HepG2 (cell line): Measurements from ENCODE around the gene TSC22D4. TPM values are rescaled to one million over a fixed set of nuclear protein-coding genes. Genes with fewer than 3 reads are reported as not detected.
A peak's percentile ranks its signal among the peaks of the same experiment; 100 is the strongest.

ENCODE experiments used
- BCL6 ChIP-seq: IDR thresholded peaks from 2 replicates; pipeline ENCODE4 v1.6.1; 2016; ENCODE audit warnings: missing genetic modification reagents, missing compliant biosample characterization
- BRF2 ChIP-seq: sonication (generic); formaldehyde crosslinking; IDR thresholded peaks from 2 replicates; pipeline ENCODE4 v1.8.1; 2022; ENCODE audit warnings: mild to moderate bottlenecking, missing genetic modification reagents
- CREB1 ChIP-seq, 2 experiments: fragments of 450-650 bp in 1 of 2; IDR thresholded peaks; 2 replicates each; pipeline ENCODE4 v1.6.1; 2016 to 2017; ENCODE audit warnings: control low read depth in 1 of 2, mild to moderate bottlenecking in 1 of 2, missing compliant biosample characterization in 1 of 2, missing genetic modification characterization in 1 of 2
- ELF3 ChIP-seq: IDR thresholded peaks from 2 replicates; pipeline ENCODE4 v1.6.1; 2016; ENCODE audit warnings: missing genetic modification reagents, missing compliant biosample characterization
- ERF ChIP-seq: IDR thresholded peaks from 2 replicates; pipeline ENCODE4 v1.6.1; 2018; ENCODE audit warnings: missing biosample characterization, missing genetic modification reagents
- HMGXB3 ChIP-seq: sonication (generic); formaldehyde crosslinking; IDR thresholded peaks from 2 replicates; pipeline ENCODE4 v1.4.0; 2020; ENCODE audit warnings: missing genetic modification reagents, borderline replicate concordance
- NFAT5 ChIP-seq: sonication (generic); formaldehyde crosslinking; IDR thresholded peaks from 2 replicates; pipeline ENCODE4 v1.4.0; 2020; ENCODE audit warnings: missing genetic modification reagents
- NR2F6 ChIP-seq, 2 experiments: IDR thresholded peaks; 2 replicates each; pipeline ENCODE4 v1.6.1; 2016; ENCODE audit warnings: antibody characterized with exemption in 1 of 2, mild to moderate bottlenecking in 1 of 2
- USF2 ChIP-seq, 2 experiments: sonication (generic) in 1 of 2; formaldehyde crosslinking in 1 of 2; IDR thresholded peaks; 2 replicates each; pipeline versions ENCODE4 v1.5.1 to v1.6.1; 2011 to 2020; ENCODE audit warnings: borderline replicate concordance in 1 of 2, low read depth in 1 of 2, low read length in 1 of 2, mild to moderate bottlenecking in 1 of 2, missing genetic modification reagents in 1 of 2, moderate library complexity in 1 of 2
- ZNF44 ChIP-seq: sonication (generic); formaldehyde crosslinking; IDR thresholded peaks from 2 replicates; pipeline ENCODE4 v1.5.1; 2020; ENCODE audit warnings: mild to moderate bottlenecking, missing genetic modification reagents
- ZNF530 ChIP-seq: sonication (generic); formaldehyde crosslinking; IDR thresholded peaks from 2 replicates; pipeline ENCODE4 v1.5.0; 2020; ENCODE audit warnings: low read depth, mild to moderate bottlenecking, missing genetic modification reagents
- ZNF639 ChIP-seq: conservative IDR thresholded peaks from 2 replicates; pipeline ENCODE4 v1.6.1; 2018; ENCODE audit warnings: missing genetic modification reagents
- polyA plus RNA-seq, 8 experiments: library from polyadenylated mRNA; depleted of rRNA in 3 of 8; stranded (reverse) in 7 of 8; unstranded in 1 of 8; fragments of >200 nt; fragmentation: Illumina TruSeq in 4 of 8; extraction: Trizol in 4 of 8; gene quantifications; 2 replicates each; pipeline versions ENCODE4 v1.2.1 to v1.2.3, GENCODE V29; 2011 to 2016; ENCODE audit warnings: low read depth in 4 of 8, missing spikeins in 1 of 8, mixed read lengths in 1 of 8; ENCODE audit not compliant: insufficient read depth in 1 of 8
- total RNA-seq, 5 experiments: library from RNA; depleted of rRNA; stranded (reverse); fragments of >200 nt; fragmentation: Illumina TruSeq; extraction: Trizol; gene quantifications; 2 replicates each; pipeline ENCODE4 v1.2.3, GENCODE V29; 2016; ENCODE audit warnings: low read depth in 1 of 5

Gene TSC22D4
- total and polyA plus RNA-seq, 2 of the 13 experiments (the other 11 are each of a cell fraction or from before 2014, with no cell fraction given) = 7.7 to 8.7 TPM

- peak; percentile 88 for TF ChIP-seq NFAT5 (CRISPR knock-in tag)
- peak; percentile 23; the same call in 1 of the 2 replicates for TF ChIP-seq HMGXB3 (CRISPR knock-in tag)
- TF ChIP-seq NR2F6 (IDR thresholded peaks at IDR 0.05) = no peak
- TF ChIP-seq NR2F6 (CRISPR knock-in tag; IDR thresholded peaks at IDR 0.05) = peak; percentile 61; the same call in 1 of the 2 replicates
- no peak for TF ChIP-seq ZNF530 (CRISPR knock-in tag)
- peak; percentile 76 for TF ChIP-seq ELF3 (CRISPR knock-in tag)
- TF ChIP-seq CREB1 (IDR thresholded peaks at IDR 0.05) = peak; percentile 51
- TF ChIP-seq CREB1 (CRISPR knock-in tag; IDR thresholded peaks at IDR 0.05) = peak; percentile 84
- peak; percentile 86; the same call in 1 of the 2 replicates for TF ChIP-seq ZNF639 (CRISPR knock-in tag)
- TF ChIP-seq BRF2 (CRISPR knock-in tag) = peak; percentile 27; the same call in 1 of the 2 replicates
- TF ChIP-seq ZNF44 = no peak; the same call in 1 of the 2 replicates
- no peak for TF ChIP-seq USF2 (IDR thresholded peaks at IDR 0.05; ENCODE audit: low read depth, low read length)
- TF ChIP-seq USF2 (CRISPR knock-in tag; IDR thresholded peaks at IDR 0.05; ENCODE audit: borderline replicate concordance) = no peak
- peak; percentile 33; the same call in 1 of the 2 replicates for TF ChIP-seq BCL6 (CRISPR knock-in tag)
- peak; percentile 25; the same call in 1 of the 2 replicates for TF ChIP-seq ERF (CRISPR knock-in tag)
These were observed 50.6 kb downstream of the TSC22D4 start, which contains the start of gene ZCWPW1 (continued) for GRCh38 chr7:100428199-100428966.
